Muscle of arm (tissue), 12 donors: ENCODE data around the gene UNC80. TPM values are rescaled to one million over a fixed set of nuclear protein-coding genes. Genes with fewer than 3 reads are reported as not detected.

Experiments
- DNase-seq: peaks from one replicate; pipeline ENCODE4 v3.0.0-alpha.2; 2013
- polyA plus RNA-seq, 12 donors: library from polyadenylated mRNA; unstranded; fragments of 120-200 nt; gene quantifications; one replicate each; pipeline ENCODE4 v1.2.1, GENCODE V29; 2013; ENCODE audit not compliant: insufficient read length in 12 of 12

The UNC80 gene
- polyA plus RNA-seq, 12 donors: 0.97 to 4.3 (median 2.1) TPM; not detected in 1

DNA sequence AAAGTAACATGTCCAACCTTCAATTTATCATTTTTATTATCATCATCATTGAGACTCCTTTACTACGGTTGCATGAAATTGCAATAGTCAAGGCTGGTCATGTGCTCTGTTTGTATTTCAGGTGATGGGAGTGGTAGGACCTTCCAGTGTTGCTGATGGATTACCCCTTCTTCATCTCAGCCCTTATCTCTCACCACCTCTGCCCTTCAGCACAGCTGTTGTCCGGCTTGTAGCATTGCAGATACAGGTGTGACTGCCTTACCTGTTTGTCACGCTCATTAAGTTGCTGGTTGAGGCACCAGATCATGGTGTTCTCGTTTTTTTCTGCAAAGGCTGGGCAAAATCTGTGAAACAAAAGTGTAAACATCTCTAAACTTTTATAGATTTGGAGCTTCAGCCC is 199.1 kb downstream of the UNC80 start:
- no peak for DNase-seq

- DNase-seq: no peak
Observed at GRCh38 chr2:209973328-209973727, 201.7 kb downstream of the UNC80 start.

GRCh38 chr2:209974576-209974975 is 202.9 kb downstream of the UNC80 start:
- DNase-seq: no peak

DNA sequence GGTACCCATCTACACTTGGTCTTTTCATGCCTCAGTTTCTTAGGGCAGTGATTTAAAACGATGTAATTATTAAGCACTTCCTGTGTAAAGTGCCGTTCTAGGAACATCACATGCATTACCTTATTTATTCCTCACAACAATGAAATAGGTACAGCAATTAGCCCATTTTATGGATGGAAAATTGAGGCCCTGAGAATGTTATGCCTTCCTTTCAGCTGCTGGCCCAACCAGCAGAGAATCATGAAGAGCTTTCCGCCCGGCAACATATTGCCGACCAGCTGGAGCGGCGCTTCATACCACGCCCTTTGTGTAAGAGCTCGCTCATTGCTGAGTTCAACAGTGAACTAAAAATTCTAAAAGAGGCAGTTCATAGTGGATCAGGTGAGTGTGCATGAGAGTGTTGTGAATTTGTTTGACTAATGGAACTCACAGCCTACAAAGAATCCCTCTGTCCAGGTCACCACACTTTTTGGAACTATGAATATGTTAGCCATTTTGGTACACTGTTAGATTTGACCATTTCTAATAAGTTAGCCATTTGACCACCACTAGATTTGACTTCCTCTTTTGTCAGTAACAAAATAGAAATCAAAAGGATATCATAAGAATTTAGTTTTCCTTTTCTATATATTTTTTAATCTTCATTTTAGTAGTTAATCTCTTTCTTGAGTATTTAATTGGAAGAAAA is 205.2 kb downstream of the UNC80 start:
- no peak for DNase-seq

GRCh38 chr2:209977386-209978239 is 206.0 kb downstream of the UNC80 start:
- peak; percentile 27 for DNase-seq

DNA sequence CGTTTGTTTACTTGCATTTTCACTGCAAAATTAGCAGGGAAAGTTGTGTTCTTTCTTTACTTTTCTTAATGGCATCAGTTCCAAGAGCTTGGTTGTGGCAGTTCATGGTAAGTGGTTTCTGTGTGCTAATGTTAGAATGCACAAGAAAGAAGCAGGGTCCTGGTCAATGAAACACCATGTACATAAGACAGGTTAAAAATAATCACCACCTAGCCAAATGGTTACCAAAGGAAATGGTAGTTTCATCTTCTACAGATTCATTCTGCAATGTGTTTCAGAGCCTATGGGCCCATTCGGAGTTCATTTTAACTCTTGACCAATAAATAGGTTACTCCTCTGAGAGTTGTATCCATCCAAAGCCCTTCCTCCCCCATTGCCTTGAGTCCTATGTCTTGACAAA is 212.7 kb downstream of the UNC80 start:
- DNase-seq: no peak

GRCh38 chr2:209985874-209986273 is 214.2 kb downstream of the UNC80 start:
- no peak for DNase-seq

DNA sequence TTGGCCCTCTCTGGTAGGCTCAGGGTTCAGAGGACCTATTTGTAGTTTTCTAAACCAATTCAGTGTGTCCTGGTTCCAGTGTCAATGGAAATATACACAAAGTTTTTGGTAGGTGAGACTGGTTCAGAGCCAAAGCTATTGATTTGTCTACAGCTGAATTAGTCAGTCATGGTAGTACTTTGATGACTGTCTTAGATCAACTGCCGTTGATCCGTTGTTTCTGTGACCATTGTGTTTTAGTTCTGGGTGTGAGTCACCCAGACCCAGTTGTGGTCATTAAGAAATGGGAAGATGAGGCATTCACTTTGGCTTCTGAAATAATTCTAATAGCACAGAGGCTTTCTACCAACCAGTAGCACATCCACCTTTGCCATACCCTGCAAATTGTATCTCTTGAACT is 214.8 kb downstream of the UNC80 start:
- DNase-seq: no peak

DNA sequence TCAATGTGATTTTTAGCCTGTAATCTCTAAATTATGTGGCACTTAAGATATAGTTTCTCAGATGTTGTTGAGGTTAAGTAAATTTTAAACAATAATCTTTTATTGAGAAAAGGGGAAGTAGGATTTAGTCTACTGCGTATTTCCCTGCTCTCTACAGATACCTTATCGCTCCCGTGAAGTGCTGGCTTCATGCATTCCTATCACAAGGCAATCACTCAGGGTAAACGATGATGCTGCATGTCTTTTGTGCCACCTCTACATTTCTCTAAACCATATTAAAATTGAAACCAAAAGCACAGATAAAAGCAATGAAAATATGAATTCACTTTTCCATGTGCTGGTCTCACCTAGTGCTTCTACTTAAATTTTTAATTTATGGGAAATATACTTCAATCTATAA is 216.4 kb downstream of the UNC80 start:
- no peak for DNase-seq

DNA sequence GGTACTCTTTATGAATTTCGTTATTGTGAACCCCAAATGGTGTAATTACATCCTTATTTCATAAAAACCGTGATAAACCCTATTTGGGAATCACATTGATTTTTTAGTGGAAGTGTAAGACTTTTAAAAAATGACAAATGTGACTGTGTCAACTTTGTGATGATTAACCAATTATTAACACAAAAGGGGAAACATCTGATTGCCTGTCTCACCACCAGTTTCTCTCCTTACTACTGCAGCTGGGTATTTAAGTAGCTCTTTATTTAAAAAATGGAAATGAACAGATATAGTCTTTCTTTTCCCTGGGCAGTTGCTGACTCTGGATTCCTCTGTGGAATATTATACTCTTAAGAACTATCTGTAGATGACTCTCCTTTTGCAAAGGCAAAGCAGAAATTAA is 219.2 kb downstream of the UNC80 start:
- DNase-seq: no peak

GRCh38 chr2:209993968-209994367 is 222.3 kb downstream of the UNC80 start:
- DNase-seq: no peak

DNA sequence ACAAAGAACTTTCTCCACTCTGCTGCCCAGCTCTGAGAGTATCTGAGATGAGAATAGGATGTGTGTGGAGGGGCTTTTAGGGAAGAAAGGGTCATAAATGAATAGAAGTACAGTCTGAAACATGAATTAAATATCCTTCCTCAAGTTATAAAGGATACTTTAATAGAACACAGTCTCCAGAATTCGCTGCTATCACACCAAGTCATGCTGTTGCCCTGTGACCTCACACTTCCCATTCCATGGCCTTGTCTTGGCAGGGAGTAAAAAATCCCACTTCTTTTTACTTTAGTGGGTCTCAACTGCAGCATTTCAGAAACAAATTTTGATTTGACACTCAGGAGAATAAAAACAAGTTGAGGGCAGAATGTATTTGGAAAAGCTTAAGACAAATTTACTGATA is 227.0 kb downstream of the UNC80 start:
- no peak for DNase-seq

DNA sequence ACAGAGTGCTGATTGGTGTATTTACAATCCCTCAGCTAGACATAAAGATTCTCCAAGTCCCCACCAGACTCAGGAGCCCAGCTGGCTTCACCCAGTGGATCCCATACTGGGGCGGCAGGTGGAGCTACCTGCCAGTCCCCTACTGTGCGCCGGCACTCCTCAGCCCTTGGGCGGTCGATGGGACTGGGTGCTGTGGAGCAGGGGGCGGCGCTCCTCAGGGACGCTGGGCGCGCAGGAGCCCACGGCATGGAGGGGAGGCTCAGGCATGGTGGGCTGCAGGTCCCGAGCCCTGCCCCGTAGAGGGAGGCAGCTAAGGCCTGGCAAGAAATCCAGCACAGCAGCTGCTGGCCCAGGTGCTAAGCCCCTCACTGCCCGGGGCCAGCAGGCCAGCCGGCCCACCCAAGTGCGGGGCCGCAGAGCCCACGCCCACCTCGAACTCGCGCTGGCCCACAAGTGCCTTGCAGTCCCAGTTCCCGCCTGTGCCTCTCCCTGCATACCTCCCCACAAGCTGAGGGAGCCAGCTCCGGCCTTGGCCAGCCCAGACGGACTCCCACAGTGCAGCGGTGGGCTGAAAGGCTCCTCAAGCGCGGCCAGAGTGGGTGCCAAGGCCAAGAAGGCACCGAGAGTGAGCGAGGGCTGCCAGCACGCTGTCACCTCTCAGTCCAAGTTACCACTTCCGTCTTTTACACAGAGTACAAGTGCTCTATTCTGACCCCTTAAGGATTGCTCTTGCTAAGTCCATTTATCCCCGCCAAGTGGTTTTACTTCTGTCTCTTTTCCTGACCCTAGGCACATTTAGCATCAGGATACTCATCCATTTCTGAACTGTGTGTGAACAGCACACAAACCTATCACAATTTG is 229.1 kb downstream of the UNC80 start:
- no peak for DNase-seq

GRCh38 chr2:210002158-210003157 is 230.8 kb downstream of the UNC80 start, which contains the start of gene RPE:
TSS of gene RPE (plus strand) at chr2:210002638. CDS start at chr2:210002662, 24 bp downstream.
- peak; percentile 97 for DNase-seq

DNA sequence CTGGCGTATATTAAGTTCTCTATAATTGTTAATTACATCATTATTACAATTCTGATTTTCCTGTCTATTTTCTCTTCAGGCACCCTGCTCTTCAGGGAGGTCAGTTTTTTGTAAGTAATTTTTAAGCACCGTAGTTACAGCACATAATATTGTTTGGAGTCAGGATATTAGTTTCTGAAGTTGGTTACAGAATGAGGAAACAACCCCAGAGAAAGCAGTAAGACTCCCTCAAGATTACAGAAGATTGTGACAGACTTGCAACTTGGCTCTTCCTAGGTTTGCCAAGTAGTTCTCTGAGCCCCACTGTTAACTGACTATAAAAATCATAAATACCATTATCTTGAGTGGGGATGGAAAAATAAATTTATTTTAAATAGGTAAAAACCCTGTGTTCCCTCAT is 231.7 kb downstream of the UNC80 start:
- no peak for DNase-seq

- no peak for DNase-seq
Observed at GRCh38 chr2:210004881-210005280, 233.2 kb downstream of the UNC80 start.

DNA sequence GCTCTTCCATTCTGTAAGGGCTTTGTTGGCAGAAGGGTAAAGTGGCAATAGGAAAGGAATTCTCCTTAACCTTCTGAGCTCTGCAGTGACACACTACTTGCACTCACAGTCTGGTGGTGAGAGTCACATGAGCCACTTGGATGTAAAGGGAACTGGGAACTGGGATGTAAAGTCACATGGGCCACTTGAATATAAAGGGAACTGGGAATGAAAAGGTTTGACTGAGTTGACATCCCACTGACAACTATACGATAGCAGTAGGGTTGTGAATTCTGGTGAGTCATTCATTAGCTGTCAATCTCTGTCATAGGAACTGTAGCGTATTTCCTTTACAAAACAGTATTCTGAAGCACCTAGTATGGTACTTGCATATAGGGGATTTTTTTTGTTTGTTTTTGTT is 236.3 kb downstream of the UNC80 start:
- peak; percentile 1 for DNase-seq

DNA sequence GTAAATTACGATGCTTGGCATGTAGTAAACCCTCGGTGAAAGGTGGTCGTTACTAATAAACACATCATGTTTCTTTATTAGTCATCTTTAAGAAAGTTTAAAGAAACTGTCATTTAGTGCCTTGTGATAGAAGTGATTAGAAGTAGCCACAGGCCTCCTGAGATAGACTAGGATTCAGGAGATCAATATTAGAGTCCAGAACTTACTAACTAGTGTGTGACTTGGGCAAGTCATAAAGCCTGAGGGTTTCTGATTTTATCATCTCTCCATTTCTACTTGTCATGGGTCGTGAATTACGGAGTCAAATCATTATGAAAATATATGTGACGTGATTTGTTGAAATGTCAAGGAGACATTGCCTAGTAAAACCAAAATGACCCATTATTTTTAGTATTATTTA is 237.5 kb downstream of the UNC80 start:
- DNase-seq: no peak

DNA sequence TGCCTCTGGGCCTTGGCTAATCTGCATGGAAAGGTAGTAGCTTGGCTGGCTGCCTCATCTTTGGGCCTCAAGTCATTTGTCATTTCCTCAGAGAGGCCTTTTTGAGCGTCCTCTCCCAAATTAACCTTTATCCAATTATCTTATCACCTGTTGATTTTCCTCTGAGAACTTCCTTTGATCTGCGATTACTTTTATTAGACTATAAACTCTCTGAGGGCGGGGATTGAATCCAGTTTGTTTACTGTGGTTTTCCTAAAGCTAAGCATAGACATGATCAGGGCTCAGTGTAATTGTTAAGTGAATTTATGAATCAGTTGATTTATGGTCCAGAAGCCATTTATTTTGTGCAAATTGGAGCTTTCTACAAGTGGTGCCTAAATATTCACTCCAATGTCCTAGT is 238.3 kb downstream of the UNC80 start:
- no peak for DNase-seq

- no peak for DNase-seq
Observed at GRCh38 chr2:210020138-210020537, 248.5 kb downstream of the UNC80 start.

GRCh38 chr2:210022824-210023223 is 251.2 kb downstream of the UNC80 start:
- no peak for DNase-seq
